HG02763 (cell line): ENCODE results near the gene TUBB2B.
"Not testable (repeated sequence)": the region's sequence is repeated elsewhere in the genome, so short reads cannot be mapped to it uniquely, and the experiment has no call there.

Experiments used
- ATAC-seq: cut with Tn5 transposase; IDR thresholded peaks from one replicate; pipeline ENCODE4 v1.9.1; 2021; ENCODE audit warnings: mild to moderate bottlenecking, moderate library complexity; ENCODE audit not compliant: unreplicated experiment

Gene TUBB2B

GRCh38 chr6:3212261-3212660, 15.2 kb downstream of the TUBB2B start:
- no peak for ATAC-seq

- no peak for ATAC-seq
These were observed 15.8 kb downstream of the TUBB2B start for GRCh38 chr6:3211681-3212080.

DNA sequence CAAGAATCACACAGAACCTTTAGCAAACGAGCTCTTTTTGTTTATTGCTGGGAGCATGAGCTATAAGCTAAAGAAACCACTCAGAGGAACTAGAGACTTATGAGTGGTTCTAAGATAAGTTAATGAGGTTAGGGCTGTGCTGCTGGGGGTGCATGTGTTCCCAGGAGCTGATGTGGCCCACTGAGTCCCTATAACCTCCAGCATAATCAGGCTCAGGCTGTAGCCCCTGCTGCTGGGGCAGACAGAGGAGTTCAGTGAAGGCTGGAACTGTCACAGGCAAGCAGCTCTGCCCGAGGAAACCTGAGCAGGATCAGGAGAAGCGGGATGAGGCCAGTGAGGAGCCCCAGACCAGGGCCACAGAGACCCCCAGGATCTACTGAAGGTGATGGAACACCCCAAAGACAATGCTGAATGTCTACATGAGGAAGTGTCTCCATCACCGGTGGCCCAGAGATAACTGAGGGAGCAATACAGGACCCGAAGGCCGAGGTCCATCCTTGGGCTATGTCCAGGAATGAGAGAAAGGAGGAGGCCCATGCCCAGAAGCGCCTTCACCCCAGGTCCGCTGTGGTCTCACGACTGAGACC, 17.3 kb downstream of the TUBB2B start:
- no peak for ATAC-seq

GRCh38 chr6:3209114-3210023, 18.1 kb downstream of the TUBB2B start:
- peak; percentile 67 for ATAC-seq

DNA sequence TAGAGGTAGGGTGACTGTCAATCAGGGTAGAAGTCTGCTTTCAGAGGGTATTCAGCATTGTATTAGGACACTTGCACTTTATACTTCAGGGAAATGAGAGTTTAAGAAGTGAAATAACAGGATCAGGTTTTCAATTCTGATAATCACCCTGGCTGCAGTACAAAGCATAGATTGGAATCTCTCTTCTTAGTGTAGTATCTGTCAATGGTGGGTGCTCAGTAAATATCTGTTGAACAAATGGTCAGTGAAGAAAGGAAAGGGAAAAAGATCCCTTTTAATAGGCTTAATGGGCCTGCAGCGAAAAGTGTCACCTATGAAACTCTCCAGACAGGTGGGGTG, 18.7 kb downstream of the TUBB2B start:
- ATAC-seq = no peak

- ATAC-seq = no peak
These were observed 19.2 kb downstream of the TUBB2B start for GRCh38 chr6:3208098-3208774.

DNA sequence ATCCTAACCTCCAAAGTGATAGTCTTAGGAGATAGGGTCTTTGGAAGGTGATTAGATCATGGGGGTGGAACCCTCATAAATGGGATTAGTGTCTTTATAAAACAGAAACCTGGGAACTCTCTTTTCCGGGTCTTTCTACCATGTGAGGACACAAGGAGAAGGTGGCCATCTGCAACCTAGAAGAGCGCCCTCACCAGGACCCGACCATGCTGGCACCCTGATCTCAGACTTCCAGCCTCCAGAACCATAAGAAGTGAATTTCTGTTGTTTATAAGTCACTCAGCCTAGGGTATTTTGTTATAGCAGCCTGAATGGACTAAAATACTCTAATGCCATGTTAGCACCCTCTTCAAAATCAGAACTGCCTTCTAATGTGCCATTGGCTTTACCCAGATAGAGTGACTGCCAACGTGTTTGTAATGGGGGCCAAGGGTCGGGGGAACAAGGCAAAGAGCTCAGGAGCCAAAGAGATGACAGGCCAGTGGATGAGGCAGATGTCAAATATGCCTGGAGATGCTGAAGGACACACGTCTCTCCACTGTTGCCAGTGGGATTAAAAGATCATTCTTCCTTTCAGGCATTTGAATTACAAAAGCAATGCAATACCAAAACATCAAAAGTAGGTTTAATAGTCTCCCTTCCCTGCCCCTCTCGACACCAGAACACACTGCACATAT, 21.0 kb downstream of the TUBB2B start:
- ATAC-seq = no peak

DNA sequence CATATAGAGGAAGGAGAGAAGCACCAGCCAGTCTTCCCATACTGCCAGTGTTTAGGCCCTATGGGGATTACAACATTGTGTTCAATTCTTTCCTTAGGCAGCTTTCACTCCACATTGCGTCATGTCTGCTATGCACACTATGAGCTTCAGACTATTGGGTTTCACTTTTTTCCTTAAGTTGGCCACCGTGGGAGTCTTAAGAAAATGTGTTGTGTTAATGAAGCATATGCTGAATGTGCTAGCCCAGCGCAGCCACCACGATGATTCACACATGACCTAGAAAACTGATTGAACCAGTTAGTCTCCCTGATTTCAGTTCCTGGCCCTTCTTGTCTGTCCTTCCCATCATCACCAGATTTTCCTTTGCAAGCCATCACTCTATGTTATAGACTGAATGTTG, 21.5 kb downstream of the TUBB2B start:
- no peak for ATAC-seq

DNA sequence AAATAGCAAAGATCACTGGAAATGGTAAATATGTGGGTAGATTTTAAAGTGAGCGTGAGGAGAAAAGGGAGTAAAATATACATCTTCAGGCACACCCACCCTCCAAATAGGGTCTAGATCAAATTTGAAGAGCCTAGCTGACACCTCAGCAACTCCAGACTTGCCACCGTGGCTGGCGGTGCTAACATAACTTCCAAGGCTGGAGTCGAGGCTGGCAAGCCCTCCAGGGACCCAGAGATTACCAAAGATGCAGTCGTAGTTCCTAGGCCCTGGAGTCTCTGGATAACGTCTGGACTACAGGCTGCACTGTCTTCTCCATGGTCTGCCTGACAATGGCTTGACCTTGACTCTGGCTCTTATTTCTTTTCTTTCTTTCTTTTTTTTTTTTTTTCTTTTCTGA, 22.5 kb downstream of the TUBB2B start:
- no peak for ATAC-seq

GRCh38 chr6:3202999-3203696, 24.3 kb downstream of the TUBB2B start:
- no peak for ATAC-seq

DNA sequence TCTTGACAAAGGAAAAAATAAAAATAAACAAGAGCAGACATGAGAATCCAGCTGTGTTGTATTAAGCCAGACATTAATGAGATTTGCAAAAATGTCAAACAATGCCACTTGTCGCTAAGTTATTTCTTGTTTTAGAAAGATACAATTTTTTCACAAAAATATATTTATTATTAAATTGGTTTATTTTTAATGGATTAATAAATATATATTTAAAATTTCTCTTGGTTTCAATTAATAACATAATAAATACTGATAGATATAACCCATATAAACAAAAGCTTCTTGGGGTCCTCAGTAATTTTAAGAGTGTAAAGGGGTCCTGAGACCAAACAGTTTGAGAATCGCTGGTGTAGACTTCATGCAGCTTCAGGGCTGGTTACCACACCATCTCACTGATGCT, 26.1 kb downstream of the TUBB2B start:
- ATAC-seq = no peak

GRCh38 chr6:3200682-3201081, 26.8 kb downstream of the TUBB2B start:
- no peak for ATAC-seq

DNA sequence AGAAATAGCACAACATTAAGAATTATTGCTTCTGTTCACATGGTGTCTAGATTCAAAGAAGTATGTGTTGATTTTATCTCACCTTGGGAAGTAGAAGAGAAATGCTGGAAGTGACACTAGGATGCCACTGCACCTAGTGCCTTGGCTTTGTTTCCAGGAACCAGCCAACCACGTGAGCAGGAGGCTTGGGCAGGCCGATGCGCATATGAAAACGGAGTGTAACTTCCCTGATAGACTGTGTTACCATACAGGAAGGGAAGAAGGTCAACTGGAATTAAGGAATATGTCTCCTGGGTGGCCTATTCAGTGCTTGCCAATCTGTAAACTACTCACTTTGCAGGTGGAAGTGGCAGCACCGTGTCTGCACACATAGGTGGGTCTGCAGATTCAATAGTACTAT, 28.1 kb downstream of the TUBB2B start:
- no peak for ATAC-seq

GRCh38 chr6:3197734-3198133, 29.7 kb downstream of the TUBB2B start:
- not testable (repeated sequence) for ATAC-seq

DNA sequence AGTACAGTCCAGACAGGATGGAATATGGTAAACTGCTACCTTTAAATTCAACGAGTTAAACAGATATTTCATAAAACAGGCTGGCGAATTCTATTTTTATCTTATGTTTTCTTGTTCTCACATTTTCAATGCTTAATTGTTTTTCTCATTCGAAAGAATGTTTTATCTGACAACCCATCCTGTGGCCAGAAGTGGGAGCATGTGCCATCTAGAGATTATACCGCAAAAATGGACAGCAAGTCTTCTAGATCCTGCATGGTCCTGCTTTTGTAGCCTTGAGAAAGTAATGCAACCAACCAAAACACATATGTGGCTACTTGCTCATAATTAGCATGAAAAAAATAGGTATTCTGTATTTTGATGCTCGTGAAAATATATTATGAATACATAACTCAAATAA, 30.7 kb downstream of the TUBB2B start:
- no peak for ATAC-seq

GRCh38 chr6:3195695-3196497, 31.6 kb downstream of the TUBB2B start:
- no peak for ATAC-seq

GRCh38 chr6:3195420-3195694, 32.1 kb downstream of the TUBB2B start:
- ATAC-seq = no peak

DNA sequence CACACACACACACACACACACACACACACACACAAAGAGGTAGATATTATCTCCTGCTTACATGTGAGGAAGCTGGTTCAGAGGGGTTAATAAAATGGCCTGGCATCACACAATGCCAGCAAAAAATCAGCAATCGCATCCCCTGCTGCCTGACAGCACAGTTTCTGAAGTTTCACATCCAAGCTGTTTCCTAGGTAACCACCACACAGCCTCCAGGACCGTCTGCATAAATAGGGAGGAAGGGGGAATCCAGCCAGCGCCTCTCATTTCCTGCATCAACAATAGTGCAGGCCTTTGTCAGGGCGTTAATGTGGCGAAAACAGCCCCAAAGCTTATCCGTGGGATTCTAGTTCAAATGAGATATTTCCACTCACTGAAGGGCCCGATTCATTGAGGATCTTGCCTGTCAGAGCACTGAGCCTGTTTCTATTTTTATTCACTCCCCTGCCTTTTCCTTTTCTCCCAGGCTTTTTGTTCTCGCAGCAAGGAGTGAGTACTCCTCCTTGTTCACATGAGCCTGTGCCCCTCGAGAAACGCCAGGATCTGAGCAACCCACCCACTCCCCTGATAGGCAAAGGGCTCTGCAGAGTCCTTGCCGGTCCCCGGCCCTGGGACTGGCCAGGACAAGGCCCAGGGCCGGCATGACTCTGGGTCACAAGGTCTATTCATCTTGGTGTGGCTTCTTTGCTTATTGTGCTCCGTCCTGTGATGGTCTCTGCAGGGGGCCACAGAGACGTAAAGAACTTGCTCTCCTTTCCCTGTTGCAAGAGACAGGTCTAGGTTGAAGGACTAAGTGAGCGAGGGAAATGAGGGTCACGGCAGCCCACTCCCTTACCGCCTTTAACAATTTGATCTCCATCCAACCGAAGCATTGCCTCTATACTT, 32.7 kb downstream of the TUBB2B start:
- ATAC-seq = no peak

- ATAC-seq = no peak
These were observed 34.2 kb downstream of the TUBB2B start for GRCh38 chr6:3193102-3193849.
